ENCODE measurements around the gene PPP3CA.

Gene PPP3CA

DNA sequence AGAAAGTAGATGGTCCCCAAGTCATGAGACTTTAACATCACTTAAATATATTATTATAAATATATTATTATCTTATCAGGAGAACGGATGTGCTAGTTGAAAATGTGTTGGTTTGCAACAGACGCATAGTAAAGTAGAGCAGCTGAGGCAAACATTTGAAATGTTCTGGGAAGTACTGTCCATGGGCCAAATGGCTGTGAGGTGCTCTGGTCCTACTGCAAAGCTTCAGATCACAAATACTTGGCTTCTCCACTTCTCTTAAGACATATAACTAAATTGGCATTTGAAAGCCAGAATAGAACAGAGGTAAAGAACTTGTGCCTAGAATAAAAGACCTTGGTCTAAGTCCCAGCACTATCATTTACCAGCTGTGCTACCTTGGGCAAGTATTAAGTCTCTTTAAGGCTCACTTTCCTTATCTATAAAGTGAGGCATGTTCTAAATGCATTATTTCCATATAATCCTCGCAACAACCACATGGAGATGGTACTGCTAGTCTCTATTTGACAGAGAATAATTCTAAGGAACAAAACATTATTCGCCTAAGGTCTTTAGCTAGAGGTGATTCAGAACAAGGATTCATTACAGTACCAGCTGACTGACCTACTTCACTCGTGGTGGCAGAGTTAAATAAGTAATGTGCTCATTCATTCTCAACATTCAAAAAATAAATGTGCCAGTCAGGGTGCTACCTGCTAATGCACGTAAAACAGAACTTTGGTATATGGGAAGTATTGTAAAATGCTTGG lies 297.1 kb downstream of the PPP3CA start:
- no peak for DNase-seq (ENCODE audit: low read depth in 2 of 2)

DNA sequence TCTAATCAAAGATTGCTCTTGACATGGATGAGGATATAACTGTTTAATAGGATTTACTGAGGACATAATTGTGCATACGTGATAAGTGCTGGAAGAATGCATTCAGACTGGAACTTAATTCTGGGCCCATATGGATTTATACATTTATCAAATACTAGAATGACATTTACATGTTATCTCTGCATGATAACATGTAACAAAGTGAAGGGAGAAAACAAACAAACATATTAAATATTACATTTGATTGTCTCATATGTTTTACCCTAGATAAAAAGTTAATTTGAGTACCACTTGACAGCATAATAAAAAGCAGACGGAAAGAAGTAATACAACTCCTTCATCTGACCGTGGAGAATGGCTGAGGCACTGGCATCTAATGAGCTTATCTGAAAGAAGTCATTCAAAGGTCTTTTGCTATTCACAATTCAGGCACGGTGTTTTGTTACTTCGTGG lies 297.8 kb downstream of the PPP3CA start:
- DNase-seq (ENCODE audit: low read depth in 2 of 2): no peak

DNA sequence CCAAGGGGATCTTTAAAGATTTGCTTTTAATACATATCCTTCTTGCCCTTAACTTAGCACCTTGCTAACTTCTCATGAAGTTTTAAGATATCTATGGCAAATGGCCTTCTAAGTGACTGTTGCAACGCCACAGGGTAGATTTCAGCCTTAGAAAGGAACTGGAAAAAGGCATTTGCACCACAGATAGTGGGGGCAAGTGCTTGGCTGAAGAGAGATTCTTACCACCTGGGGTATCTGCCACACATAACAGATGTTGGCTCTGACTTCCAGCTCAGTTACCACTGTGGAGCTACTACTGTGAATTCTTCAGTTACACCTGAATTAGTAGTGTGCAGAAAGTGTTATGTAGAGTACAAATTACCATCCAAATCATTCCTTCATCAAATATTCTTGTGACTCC lies 302.6 kb downstream of the PPP3CA start:
- no peak for DNase-seq (ENCODE audit: low read depth in 2 of 2)

DNA sequence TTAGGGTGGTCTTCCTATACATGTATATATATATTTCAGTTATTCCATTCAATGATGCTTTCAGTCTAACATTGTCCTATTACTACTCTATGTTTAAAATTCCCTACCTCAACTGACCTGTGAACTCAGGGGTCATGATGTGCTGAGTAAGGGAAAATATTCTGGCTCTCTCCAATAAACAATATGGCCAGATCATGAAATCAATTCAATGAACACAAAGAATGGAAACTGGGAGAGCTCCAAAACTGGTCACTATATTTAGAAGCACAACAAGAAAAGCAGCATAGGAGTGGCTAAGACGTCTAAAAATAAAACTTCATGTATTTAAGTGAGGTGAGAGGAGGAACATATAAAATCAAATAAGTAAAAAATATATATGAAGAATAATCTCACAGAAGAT lies 304.5 kb downstream of the PPP3CA start:
- DNase-seq (ENCODE audit: low read depth in 2 of 2): no peak

DNA sequence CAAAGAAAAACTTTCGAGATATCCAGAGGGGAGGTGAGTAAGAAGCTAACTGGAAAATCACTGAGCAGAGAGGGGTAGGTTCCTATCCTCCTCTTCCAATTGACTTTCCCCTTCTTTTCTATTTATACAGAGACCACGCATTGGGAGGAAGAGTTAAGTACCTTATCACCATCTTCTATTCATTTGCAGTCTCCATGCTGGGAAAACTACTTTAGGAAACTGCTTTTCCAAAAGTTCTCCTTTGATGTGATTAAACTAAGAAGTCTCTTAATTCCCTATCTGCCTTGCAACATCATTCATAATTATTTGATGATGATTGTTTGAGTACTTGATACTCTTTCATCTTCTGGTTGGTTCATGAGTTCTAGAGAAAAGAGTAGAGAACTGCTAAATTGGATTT lies 306.6 kb downstream of the PPP3CA start:
- no peak for DNase-seq (ENCODE audit: low read depth in 2 of 2)

DNA sequence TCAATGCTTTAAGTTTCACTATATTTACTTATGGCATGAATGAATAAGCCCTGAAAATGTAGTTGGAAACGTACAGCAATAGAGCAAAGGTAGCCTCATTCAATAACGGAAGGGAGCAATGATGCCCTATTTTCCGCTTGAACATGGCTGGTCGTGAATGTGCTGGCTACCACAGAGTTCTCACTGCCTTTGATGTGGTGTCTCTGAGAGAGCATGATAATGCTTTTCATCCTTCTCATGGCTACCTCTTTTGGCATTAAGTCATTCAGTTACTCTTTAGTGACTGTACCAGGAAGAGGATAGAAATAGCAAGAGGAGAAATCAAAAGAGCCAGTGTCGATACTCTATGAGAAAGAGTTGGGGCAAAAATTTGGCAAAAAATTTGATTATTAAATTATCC lies 308.0 kb downstream of the PPP3CA start:
- DNase-seq (ENCODE audit: low read depth in 2 of 2): no peak

DNA sequence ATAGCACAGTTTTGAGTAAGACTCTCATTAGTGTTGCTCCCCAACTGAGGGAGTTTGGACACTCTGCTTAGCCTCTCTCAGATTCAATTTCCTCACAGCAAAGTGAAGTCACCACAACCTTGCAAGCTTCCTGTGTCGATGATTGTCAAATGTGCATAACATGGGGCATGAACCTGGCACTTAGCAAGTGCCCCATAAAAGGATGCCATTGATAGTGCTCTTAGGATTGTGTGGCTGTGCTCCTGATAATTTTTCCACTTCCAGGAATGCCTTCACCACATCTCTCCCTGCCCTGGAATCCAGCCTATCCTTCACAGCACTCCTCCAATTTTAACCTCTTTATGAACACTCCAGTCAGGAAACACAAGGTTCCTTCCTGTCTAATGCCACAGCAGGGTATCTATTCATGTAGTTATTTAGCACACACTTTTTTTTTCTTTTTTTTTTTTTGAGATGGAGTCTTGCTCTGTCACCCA lies 309.4 kb downstream of the PPP3CA start:
- DNase-seq (ENCODE audit: low read depth in 2 of 2): no peak

DNA sequence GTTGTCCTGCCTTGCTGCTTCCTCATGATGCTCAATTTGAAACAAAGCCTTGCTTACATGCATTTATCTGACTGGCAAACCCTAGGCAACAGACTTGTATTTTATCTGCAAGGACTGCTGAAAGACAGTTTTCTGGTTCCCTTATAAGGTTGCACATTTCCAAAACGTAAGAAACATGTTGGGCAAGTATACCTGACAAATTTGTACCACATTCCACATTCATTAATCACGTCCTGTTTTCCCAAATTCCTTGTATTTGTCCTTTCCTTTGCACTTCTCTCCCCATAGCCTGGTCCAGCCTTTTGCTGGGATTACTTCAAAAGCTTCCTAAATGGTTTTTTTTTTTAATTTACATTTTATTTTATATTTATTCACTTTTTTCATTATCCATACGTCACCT lies 310.1 kb downstream of the PPP3CA start:
- no peak for DNase-seq (ENCODE audit: low read depth in 2 of 2)

DNA sequence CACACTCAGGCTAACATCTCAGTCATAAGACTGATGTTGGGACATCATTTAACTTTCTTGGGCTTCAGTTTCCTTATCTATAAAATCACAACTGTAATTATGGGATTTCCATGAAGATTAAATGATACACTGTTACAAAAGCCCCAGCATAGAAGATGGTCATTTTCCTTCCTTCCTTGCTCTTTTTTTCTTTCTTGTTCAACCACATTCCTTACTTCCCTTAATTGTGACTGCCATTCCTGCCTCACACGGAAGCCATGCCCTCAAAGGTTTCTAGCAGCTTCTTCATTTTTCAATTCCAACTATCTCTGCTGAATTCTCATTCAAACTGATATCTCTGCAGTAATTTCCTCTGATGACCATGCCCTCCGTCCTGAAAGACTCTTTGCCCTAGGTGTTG lies 311.8 kb downstream of the PPP3CA start:
- DNase-seq (ENCODE audit: low read depth in 2 of 2): no peak

DNA sequence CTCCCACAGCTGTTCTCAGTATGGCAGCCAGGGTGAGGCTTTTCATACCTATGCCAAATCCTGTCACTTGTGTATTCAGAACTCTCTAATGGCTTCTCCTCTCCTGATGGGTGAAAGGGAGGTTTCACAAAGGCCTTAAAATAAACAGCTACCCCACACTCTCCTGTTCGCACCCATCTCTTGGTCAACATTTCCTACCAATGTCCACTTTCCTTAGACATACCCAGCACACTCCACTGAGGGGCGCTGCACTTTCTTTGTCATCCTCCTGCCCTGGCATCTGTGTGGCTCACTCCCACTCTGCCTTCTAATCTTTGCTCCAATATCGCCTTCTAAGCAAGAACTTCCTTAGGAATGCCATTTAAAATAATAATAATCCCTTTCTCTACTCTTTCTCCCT lies 313.3 kb downstream of the PPP3CA start:
- DNase-seq (ENCODE audit: low read depth in 2 of 2): no peak

DNA sequence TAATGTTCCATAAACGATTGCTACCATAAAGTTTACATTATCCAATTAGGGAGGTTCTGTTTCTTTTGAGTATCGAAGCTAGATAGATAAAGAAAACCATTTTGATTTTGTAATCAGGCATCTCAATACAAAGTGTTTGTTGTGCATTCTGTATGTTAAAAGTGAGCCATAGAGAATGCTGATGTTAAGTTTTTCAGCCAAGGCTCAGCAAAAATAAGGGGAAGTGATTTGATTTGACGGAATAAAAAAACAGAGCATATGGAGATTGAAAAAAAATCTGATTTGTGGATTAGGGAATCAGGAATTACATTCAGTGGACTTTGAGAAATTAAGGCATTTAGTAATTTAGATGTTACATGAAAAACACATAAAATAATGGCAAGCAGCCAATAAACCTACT lies 314.8 kb downstream of the PPP3CA start:
- no peak for DNase-seq (ENCODE audit: low read depth in 2 of 2)

DNA sequence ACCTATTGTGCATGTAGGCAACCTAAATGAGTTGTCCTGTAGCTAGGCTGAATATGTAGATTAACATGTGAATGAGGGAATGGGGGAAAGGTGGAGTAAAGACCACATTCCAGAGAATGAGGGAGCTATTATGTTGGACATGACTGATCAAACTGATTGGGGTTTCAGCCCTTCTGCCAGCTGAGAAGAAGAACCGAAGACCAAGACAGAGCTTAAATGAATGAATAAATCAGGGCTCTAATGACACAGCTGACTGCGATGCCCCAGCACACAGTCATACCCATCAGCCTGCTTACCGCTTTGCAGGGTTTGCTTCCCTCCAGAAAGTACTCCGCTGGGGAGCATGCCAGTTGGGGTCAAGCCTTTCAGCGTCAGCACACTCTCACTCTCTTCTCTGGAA lies 315.4 kb downstream of the PPP3CA start:
- DNase-seq (ENCODE audit: low read depth in 2 of 2): no peak

DNA sequence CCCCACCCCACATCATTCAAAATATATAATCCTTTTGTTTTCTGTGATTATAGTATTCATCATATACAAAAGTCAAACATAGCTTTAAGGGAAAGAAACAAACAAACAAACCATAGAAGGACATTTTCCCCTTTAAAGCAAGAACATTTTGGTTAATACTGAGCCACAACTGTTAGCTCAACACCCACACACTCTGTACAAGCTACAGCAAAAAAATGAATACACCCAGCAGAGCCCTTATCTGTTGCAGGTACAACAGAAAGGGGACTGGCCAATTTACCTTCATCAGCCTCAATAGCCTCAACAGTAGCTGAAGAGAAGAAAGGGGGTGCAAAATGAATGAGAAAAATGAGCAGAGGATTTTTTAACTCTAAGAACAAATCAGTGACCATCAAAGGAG lies 318.4 kb downstream of the PPP3CA start:
- DNase-seq (ENCODE audit: low read depth in 2 of 2): no peak

DNA sequence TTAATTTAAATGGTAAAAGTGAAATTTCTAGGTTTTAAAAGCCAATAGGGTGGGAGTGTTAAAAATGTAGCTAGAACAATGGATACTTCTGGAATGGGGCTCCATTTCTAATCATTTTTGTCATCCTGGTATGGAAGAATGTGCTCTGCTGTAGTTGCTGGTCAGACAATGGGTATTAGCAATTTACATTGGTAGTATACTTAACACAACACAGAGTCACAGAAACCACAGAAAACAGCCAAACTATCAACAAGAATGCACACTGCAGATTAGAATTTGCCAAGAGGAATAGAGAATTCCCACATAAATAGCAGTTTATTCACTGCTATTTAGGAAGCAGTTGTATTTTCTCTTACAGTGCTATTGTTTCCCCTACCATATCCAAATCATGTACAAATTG lies 319.6 kb downstream of the PPP3CA start:
- no peak for DNase-seq (ENCODE audit: low read depth in 2 of 2)

DNA sequence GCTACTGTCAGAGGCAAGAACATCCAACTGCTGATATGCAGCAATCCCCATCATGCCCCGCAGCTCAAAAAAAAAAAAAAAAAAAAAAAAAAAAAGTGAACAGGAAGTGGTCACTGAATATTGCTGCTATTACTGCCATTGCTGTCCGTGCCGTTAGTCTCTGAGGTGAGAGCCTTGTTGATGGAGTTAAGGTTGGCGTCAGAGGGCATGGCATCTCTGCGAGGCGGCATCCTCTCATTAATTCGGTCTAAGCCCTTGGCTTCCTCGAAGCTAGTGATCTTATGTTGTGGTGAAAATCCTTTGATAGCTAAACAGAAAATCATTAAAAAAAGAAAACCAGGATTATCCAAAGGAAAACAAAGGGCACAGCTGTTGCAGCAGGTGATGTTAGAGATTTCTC lies 321.6 kb downstream of the PPP3CA start:
- DNase-seq (ENCODE audit: low read depth in 2 of 2): no peak

DNA sequence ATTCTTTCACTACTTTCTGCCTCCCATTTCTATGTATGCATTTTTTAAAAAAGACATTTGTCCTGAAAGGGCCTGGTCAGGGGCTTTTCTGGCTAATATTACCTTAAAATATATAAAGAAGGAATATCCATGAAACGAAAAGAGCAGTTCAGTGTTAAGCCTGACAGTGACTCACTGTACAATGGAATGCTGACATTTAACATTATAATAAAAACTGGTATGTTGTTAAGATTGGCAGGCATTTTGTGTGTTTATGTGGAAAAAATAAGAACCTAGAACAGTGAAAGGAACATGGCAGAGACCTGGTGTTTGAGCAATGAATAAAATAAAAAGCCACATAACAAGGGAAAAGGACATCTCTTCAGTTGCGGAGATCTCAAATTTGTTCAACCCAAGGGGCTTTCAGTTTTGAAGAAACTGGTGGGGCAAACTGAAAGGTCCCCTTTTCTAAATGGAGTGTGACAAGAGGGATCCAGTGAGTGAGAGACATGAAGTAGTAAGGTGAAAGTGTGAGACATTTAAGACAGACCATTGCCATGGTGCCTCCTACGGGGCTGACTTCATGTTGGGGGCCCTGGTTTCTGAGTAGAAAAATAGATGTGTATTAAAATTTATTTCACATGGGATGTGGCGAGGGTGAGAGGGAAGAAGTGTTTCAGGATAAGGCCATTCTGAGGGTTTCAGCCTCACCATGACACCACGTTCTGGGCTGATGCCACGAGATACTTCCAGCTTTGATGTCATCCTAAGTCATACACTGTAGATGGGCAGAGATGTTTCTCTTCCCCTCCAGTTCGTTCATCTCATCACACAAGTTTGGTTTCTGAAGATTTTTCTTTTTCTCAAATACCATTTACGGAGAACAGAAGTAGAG lies 324.9 kb downstream of the PPP3CA start:
- DNase-seq (ENCODE audit: low read depth in 2 of 2): no peak

DNA sequence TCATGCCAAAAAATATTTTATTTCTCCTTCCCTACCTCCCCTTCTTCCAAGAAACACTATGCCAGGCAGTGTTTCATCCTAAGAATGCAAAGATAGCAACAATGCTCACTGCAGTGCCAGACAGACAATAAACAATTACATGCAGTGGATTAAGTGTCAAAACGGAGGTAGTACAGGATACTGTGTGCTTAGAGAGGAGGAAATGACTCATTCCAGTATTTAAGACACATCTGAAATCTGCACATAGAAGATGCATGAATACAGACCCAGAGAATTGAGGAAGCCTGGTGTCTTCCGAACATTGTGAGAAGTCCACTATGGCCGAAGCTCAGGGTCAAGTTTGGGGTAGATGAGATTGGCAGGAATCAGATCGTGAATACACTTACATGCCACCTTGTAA lies 326.4 kb downstream of the PPP3CA start:
- DNase-seq (ENCODE audit: low read depth in 2 of 2): no peak

DNA sequence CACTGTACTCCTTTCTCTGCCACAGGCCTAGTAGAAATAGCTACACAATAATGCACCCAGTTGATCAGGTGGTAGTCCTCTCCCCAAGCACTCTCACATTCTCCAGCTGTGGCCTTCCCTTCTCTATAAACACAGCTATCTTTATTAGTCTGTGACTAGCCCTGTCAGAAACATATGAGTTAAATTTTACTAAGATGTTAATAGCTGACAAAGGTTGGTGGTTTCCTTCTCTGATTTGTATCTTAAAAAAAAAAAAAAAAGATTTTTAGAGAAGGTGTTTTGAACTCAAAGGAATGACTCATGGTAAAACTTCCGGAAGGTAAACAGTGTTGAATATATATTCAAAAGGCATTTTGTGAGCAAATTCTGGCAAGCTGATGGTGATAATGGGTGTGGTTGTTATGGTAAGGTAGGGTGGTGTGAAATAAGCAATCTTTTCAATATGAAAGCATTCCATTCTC lies 327.4 kb downstream of the PPP3CA start:
- DNase-seq (ENCODE audit: low read depth in 2 of 2): no peak

DNA sequence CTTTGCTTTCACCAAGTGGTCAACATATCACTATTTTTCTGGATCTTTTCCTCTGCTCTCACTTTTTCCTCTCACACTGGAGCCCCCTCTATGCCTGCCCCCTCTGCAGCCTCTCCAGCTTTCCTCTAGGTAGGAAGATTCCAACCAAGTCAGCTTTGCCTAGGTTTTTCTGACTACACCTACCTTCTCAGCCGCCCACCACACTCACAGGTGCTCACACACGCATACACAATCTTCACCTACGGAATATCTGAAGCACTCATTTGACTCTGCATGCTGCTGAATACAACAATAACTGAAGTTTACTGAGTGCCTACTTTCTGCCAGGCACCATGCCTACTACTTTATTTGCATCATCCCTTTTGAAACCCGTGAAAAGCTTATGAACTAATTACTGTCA lies 328.0 kb downstream of the PPP3CA start:
- DNase-seq (ENCODE audit: low read depth in 2 of 2): no peak

DNA sequence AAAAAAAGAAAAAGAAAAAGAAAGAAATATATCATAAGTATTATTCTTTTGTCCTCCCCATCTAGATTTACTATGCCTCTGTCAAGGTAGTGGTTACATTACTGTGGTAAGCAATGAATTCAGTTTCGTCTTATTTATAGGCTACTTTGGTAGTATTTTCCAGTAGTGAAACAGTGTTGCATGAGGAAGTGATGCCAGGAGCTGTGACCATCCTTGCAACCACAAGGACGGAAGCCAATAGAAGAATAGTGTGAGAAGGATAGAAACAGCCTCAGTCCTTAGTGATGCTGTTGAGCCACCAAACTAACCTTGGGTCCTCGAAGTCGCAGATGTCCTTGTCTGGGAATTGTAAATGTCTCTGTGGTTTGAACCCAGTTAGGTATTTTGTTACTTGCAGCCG lies 328.5 kb downstream of the PPP3CA start:
- no peak for DNase-seq (ENCODE audit: low read depth in 2 of 2)

DNA sequence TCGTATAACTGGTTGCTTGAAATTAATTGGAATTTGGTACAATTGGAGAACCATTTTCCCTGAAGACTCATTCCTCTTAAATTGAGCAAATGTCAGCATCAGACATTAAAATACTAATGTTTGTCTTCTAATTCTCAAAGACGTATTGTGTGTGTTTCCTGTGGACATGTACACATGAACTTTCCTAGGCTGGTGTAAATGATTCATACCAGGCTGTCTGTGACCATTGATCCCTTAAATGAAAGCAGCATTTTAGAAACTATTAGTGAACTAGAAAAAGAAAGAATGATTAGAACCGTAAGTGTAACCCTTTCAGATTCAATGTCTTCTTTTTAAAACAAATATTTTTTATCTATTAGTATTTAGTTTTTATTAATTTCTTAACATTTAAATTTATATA lies 332.9 kb downstream of the PPP3CA start:
- DNase-seq (ENCODE audit: low read depth in 2 of 2): no peak

DNA sequence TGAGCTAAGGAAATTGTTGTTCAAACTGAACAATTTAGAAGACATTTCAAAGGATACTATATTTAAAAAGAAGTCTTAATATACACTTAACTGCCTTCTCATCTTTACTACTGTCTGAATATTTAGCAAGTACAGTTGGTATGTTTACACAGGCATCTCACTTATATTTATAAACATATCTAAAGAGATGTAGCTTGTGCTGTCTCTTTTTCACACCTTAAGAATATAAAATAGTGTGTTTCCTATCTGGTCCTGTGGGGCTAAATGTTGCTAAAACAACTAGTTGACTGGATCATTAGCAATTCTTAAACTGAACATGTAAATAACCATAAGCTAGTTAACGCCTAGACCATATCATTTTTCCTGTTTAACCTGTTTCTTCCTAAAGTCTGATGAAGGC lies 336.3 kb downstream of the PPP3CA start:
- DNase-seq (ENCODE audit: low read depth in 2 of 2): no peak

DNA sequence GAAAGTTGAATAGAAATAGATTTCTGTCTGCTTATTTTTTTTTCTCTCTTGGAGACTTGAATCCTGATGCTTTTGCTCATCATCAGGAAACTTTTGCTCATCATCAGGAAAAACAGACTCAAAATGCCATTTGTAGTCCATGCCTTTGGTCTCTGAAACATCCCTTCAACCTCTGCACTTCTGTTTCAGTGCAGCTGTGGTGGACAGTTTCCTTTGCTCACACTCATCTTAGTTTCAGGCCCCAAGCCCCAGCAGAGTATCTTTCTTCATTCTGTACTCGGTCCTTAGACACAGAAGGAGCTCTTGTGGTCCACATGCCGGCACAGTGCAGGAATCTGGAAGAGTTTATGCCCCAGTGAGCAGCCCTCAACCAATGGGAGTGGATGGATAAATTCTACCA lies 337.9 kb downstream of the PPP3CA start:
- no peak for DNase-seq (ENCODE audit: low read depth in 2 of 2)

Measured in activated CD4-positive, alpha-beta T cell treated with anti-CD3 and anti-CD28 coated beads for 24 hours (primary cell).